ENCODE measurements around the gene ZNF717. TPM values are rescaled to one million over a fixed set of nuclear protein-coding genes. Genes with fewer than 3 reads are reported as not detected.
"Not testable (repeated sequence)": the region's sequence is repeated elsewhere in the genome, so short reads cannot be mapped to it uniquely, and the experiment has no call there.

Gene ZNF717
- total RNA-seq, 4 donors from 2014 or later, result 16.4 to 27.1 (median 18.3) TPM

- TF ChIP-seq, protein P1, sequence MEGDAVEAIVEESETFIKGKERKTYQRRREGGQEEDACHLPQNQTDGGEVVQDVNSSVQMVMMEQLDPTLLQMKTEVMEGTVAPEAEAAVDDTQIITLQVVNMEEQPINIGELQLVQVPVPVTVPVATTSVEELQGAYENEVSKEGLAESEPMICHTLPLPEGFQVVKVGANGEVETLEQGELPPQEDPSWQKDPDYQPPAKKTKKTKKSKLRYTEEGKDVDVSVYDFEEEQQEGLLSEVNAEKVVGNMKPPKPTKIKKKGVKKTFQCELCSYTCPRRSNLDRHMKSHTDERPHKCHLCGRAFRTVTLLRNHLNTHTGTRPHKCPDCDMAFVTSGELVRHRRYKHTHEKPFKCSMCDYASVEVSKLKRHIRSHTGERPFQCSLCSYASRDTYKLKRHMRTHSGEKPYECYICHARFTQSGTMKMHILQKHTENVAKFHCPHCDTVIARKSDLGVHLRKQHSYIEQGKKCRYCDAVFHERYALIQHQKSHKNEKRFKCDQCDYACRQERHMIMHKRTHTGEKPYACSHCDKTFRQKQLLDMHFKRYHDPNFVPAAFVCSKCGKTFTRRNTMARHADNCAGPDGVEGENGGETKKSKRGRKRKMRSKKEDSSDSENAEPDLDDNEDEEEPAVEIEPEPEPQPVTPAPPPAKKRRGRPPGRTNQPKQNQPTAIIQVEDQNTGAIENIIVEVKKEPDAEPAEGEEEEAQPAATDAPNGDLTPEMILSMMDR (IDR thresholded peaks at IDR 0.05), result no peak
- no peak for TF ChIP-seq EP300 (IDR thresholded peaks at IDR 0.05)
- peaks cover 0 to 60% (median 6%) of the 10 kb centered on the region in 4 donors for H3K9me3 ChIP-seq
- H3K27ac ChIP-seq, result no peak overlapping the region
- peaks cover 0 to 9% (median 6%) of the 10 kb centered on the region in 4 donors for H3K4me1 ChIP-seq
- WGBS, 2 donors, result 79 to 81% methylated on average over 7 of the region's 7 CpGs
- H3K36me3 ChIP-seq, result peaks cover 0 to 70% (median 0%) of the 10 kb centered on the region in 3 donors
- no peak overlapping the region for H3K4me3 ChIP-seq
- no peaks in the 10 kb centered on the region for H3K27me3 ChIP-seq
- DNase-seq (ENCODE audit: low spot score in 2 of 2), result no peak
Measured at GRCh38 chr3:75781079-75781745, 4.1 kb downstream of the ZNF717 start.

DNA sequence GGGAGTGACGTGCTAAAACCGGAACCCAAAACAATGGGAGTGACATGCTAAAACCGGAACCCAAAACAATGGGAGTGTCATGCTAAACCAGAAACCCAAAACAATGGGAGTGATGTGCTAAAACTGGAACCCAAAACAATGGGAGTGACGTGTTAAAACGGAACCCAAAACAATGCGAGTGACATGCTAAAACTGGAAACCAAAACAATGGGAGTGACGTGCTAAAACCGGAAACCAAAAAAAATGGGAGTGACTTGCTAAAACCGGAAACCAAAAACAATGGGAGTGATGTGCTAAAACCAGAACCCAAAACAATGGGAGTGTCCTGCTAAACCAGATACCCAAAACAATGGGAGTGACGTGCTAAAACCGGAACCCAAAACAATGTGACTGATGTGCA lies 7.6 kb downstream of the ZNF717 start:
- 91 to 94% methylated on average over 11 of the region's 11 CpGs for WGBS, 2 donors

GRCh38 chr3:75771631-75772030 lies 13.7 kb downstream of the ZNF717 start:
- not testable (repeated sequence) for H3K27me3 ChIP-seq; H3K4me1 ChIP-seq; DNase-seq (ENCODE audit: low spot score in 2 of 2); H3K4me3 ChIP-seq; H3K27ac ChIP-seq
- WGBS, 2 donors, result 73 to 89% methylated on average over 7 to 10 of the region's 10 CpGs
- Histone ChIP-seq H3K9me3 (peaks cover 0 to 76% (median 10%) of the 10 kb centered on the region in 4 donors), H3K36me3 (peaks cover 0 to 96% (median 0%) of the 10 kb centered on the region in 3 donors)

More for the DNA sequence above, 7.6 kb downstream of the ZNF717 start:
- H3K27me3 ChIP-seq; H3K4me1 ChIP-seq; H3K27ac ChIP-seq; DNase-seq (ENCODE audit: low spot score in 2 of 2); H3K4me3 ChIP-seq: not testable (repeated sequence)
- Histone ChIP-seq H3K36me3 (peaks cover 0 to 97% (median 0%) of the 10 kb centered on the region in 3 donors), H3K9me3 (peaks cover 0 to 84% (median 8%) of the 10 kb centered on the region in 4 donors)

GRCh38 chr3:75768303-75769017 lies 16.9 kb downstream of the ZNF717 start:
- Histone ChIP-seq H3K27me3 (no peaks in the 10 kb centered on the region), H3K9me3 (peaks cover 0 to 79% (median 14%) of the 10 kb centered on the region in 4 donors), H3K27ac (no peak overlapping the region), H3K36me3 (peaks cover 0 to 99% (median 0%) of the 10 kb centered on the region in 3 donors), H3K4me3 (no peak overlapping the region), H3K4me1 (no peaks in the 10 kb centered on the region)
- WGBS, 2 donors, result 84 to 89% methylated on average over 7 of the region's 7 CpGs
- TF ChIP-seq POLR2A (IDR thresholded peaks at IDR 0.05), result no peak
- TF ChIP-seq, protein P1 (IDR thresholded peaks at IDR 0.05), result no peak
- TF ChIP-seq EP300 (IDR thresholded peaks at IDR 0.05), result no peak
- DNase-seq (ENCODE audit: low spot score in 2 of 2), result no peak

DNA sequence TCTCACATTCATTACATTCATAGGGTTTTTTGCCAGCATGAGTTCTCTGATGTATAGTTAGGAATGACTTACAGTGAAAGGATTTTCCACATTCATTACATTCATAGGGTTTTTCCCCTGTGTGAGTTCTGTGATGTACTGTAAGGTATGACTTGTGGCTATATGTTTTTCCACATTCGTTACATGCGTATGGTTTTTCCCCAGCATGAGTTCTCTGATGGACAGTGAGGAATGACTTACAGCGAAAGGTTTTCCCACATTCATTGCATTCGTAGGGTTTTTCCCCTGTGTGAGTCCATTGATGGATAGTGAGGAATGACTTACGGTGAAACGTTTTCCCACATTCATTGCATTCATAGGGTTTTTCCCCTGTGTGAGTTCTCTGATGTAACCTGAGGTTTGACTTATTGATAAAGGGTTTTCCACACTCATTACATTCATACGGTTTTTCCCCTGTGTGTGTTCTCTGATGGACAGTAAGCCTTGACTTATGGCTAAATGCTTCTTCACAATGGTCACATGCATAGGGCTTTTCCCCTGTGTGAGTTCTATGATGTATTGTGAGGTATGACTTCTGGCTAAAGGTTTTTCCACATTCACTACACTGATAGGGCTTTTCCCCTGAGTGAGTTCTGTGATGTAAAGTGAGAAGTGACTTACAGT lies 47.4 kb downstream of the ZNF717 start:
- Histone ChIP-seq H3K9me3 (peaks cover 4 to 95% (median 44%) of the 10 kb centered on the region in 4 donors), H3K36me3 (peaks cover 5 to 88% (median 15%) of the 10 kb centered on the region in 3 donors), H3K4me3 (no peak overlapping the region), H3K27me3 (no peaks in the 10 kb centered on the region), H3K4me1 (no peaks in the 10 kb centered on the region), H3K27ac (no peak overlapping the region)
- DNase-seq (ENCODE audit: low spot score in 2 of 2), result no peak
- TF ChIP-seq, protein P1 (IDR thresholded peaks at IDR 0.05), result no peak
- TF ChIP-seq EP300 (IDR thresholded peaks at IDR 0.05), result no peak
- no peak for TF ChIP-seq POLR2A (IDR thresholded peaks at IDR 0.05)
- WGBS, 2 donors, result 74 to 76% methylated on average over 7 of the region's 7 CpGs

GRCh38 chr3:75727985-75728384 lies 57.4 kb downstream of the ZNF717 start:
- 92 to 93% methylated on average over 2 of the region's 2 CpGs for WGBS, 2 donors
- TF ChIP-seq POLR2A (IDR thresholded peaks at IDR 0.05) (no peak), EP300 (IDR thresholded peaks at IDR 0.05) (no peak)
- TF ChIP-seq, protein P1 (IDR thresholded peaks at IDR 0.05), result no peak
- peaks cover 0 to 68% (median 0%) of the 10 kb centered on the region in 3 donors for H3K36me3 ChIP-seq
- DNase-seq (ENCODE audit: low spot score in 2 of 2), result no peak
- H3K4me1 ChIP-seq, result no peaks in the 10 kb centered on the region
- no peak overlapping the region for H3K27ac ChIP-seq
- H3K9me3 ChIP-seq, result peaks cover 0 to 100% (median 36%) of the 10 kb centered on the region in 4 donors
- no peaks in the 10 kb centered on the region for H3K27me3 ChIP-seq
- no peak overlapping the region for H3K4me3 ChIP-seq
